Stimulated activated CD4-positive, alpha-beta T cell treated with anti-CD3 and anti-CD28 coated beads, Interleukin-4, amount 100 ng/mL, for 24 hours (primary cell): Measurements from ENCODE around the gene DLG2.

Experiments used
- DNase-seq: peaks from one replicate; pipeline ENCODE4 v3.0.0-alpha.2; 2020

Gene DLG2

GRCh38 chr11:84965484-84965883, 661.7 kb downstream of the DLG2 start:
- DNase-seq = no peak

GRCh38 chr11:84963240-84963639, 663.9 kb downstream of the DLG2 start:
- DNase-seq = no peak

GRCh38 chr11:84962018-84962417, 665.1 kb downstream of the DLG2 start:
- DNase-seq = no peak

- DNase-seq = no peak
Observed at GRCh38 chr11:84958295-84958694, 668.8 kb downstream of the DLG2 start.

- no peak for DNase-seq
Observed at GRCh38 chr11:84950569-84951270, 676.4 kb downstream of the DLG2 start.

GRCh38 chr11:84947970-84948580, 679.1 kb downstream of the DLG2 start:
- no peak for DNase-seq

- DNase-seq = no peak
Observed at GRCh38 chr11:84947070-84947469, 680.1 kb downstream of the DLG2 start.

GRCh38 chr11:84930863-84931262, 696.3 kb downstream of the DLG2 start:
- DNase-seq = no peak

- DNase-seq = no peak
Observed at GRCh38 chr11:84929738-84930137, 697.4 kb downstream of the DLG2 start.

GRCh38 chr11:84924154-84924692, 702.9 kb downstream of the DLG2 start:
- no peak for DNase-seq

GRCh38 chr11:84923489-84923888, 703.7 kb downstream of the DLG2 start:
- DNase-seq = no peak

GRCh38 chr11:84922836-84923235, 704.3 kb downstream of the DLG2 start:
- no peak for DNase-seq

- DNase-seq = no peak
Observed at GRCh38 chr11:84922212-84922805, 704.8 kb downstream of the DLG2 start.

- DNase-seq = no peak
Observed at GRCh38 chr11:84914511-84914910, 712.6 kb downstream of the DLG2 start.

GRCh38 chr11:84909740-84910139, 717.4 kb downstream of the DLG2 start:
- no peak for DNase-seq

- DNase-seq = no peak
Observed at GRCh38 chr11:84906995-84907394, 720.1 kb downstream of the DLG2 start.

- DNase-seq = no peak
Observed at GRCh38 chr11:84905411-84905810, 721.7 kb downstream of the DLG2 start.

GRCh38 chr11:84902445-84902844, 724.7 kb downstream of the DLG2 start:
- DNase-seq = no peak

- DNase-seq = no peak
Observed at GRCh38 chr11:84901991-84902390, 725.2 kb downstream of the DLG2 start.

GRCh38 chr11:84899740-84900139, 727.4 kb downstream of the DLG2 start:
- no peak for DNase-seq

- DNase-seq = no peak
Observed at GRCh38 chr11:84899134-84899533, 728.0 kb downstream of the DLG2 start.

- DNase-seq = no peak
Observed at GRCh38 chr11:84894666-84895065, 732.5 kb downstream of the DLG2 start.

GRCh38 chr11:84890676-84891075, 736.5 kb downstream of the DLG2 start:
- no peak for DNase-seq

- DNase-seq = no peak
Observed at GRCh38 chr11:84889556-84889955, 737.6 kb downstream of the DLG2 start.
